ENCODE results near the gene TUBE1.
"Not testable (repeated sequence)": the region's sequence is repeated elsewhere in the genome, so short reads cannot be mapped to it uniquely, and the experiment has no call there.

TUBE1 gene

DNA sequence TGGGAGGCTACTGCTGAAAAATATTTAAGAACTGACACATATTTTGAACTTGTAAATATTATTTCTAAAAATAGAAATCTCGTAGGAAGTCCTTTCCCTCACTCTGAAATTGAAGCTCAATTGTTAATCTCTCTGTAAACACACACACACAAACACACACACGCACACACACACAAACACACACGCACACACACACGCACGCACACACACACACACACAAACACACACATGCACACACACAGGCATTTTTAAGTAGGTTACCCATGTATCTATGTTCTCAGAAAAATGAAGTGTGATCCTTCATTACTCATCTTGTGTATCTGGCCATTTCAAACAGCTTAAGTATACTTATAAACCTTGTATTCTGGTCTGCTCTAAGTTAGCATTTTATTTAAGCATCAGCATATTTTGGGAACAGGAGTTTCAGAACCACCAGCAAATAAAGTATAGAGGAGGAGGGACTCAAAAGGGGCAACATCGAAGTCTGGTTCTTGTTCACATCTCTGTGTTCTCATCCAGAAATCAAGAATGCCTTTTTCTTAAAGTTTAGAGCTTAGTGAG lies 21.8 kb downstream of the TUBE1 start:
- Histone ChIP-seq H3K4me3 (ENCODE audit: low read length) (no peak overlapping the region), H3K36me3 (ENCODE audit: insufficient read depth, low read length) (peaks cover 11% of the 10 kb centered on the region), H3K4me1 (ENCODE audit: insufficient read depth, low read length) (no peaks in the 10 kb centered on the region), H3K27ac (ENCODE audit: low read depth, low read length) (no peak overlapping the region), H3K9ac (ENCODE audit: low read depth, low read length) (no peak overlapping the region), H3K9me3 (ENCODE audit: insufficient read depth, low read depth, low read length) (no peaks in the 10 kb centered on the region), H3K27me3 (ENCODE audit: insufficient read depth, low read length) (no peaks in the 10 kb centered on the region)
- 85% methylated on average over 6 of the region's 6 CpGs for WGBS

DNA sequence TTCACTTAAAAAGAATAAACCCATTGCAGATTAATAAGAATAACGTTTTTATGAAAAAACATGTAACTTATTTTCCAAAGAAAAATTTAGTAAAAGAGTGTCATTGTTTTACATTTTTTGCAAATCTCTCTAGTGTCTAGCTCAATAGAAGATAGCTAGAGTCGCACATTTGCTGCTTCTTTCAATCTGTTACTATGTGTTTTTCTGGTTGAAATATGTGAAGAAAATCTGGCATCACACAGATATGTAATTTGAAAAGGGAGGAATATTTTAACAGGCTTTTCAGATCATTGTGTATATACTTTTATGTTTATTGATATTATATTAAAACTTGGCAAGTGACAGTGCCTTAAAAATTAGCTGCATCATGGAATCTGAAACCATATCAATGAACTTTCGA lies 24.3 kb downstream of the TUBE1 start:
- no peak overlapping the region for H3K4me3 ChIP-seq (ENCODE audit: low read length)
- WGBS, result 92% methylated on average over 2 of the region's 3 CpGs
- H3K9ac ChIP-seq (ENCODE audit: low read depth, low read length), result no peak overlapping the region
- H3K27me3 ChIP-seq (ENCODE audit: insufficient read depth, low read length), result no peaks in the 10 kb centered on the region
- no peaks in the 10 kb centered on the region for H3K36me3 ChIP-seq (ENCODE audit: insufficient read depth, low read length)
- no peaks in the 10 kb centered on the region for H3K4me1 ChIP-seq (ENCODE audit: insufficient read depth, low read length)
- H3K9me3 ChIP-seq (ENCODE audit: insufficient read depth, low read depth, low read length), result no peaks in the 10 kb centered on the region
- no peak overlapping the region for H3K27ac ChIP-seq (ENCODE audit: low read depth, low read length)

DNA sequence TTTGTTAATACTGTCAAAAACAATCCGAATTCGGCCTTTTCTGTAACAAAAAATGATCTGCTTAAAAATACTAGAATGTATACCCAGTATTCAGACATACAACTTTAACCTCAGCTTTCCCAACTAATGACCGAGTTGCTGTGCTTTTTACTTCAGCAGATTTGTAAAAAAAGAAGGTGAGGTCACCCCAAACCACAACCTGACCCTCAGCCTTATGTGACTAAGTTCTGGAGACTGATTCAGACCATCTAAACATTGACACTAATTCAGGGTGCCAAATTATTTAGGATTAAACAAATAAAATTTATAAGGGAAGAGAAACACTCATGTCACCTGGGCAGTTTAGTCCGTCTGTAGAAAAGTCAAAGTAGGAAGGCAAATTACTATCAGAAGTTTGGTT lies 25.7 kb downstream of the TUBE1 start:
- H3K4me3 ChIP-seq (ENCODE audit: low read length), result no peak overlapping the region
- no peaks in the 10 kb centered on the region for H3K9me3 ChIP-seq (ENCODE audit: insufficient read depth, low read depth, low read length)
- H3K27me3 ChIP-seq (ENCODE audit: insufficient read depth, low read length), result no peaks in the 10 kb centered on the region
- no peak overlapping the region for H3K9ac ChIP-seq (ENCODE audit: low read depth, low read length)
- no peak overlapping the region for H3K27ac ChIP-seq (ENCODE audit: low read depth, low read length)
- WGBS, result 92% methylated on average over 4 of the region's 4 CpGs
- H3K4me1 ChIP-seq (ENCODE audit: insufficient read depth, low read length), result no peaks in the 10 kb centered on the region
- H3K36me3 ChIP-seq (ENCODE audit: insufficient read depth, low read length), result no peaks in the 10 kb centered on the region

- Histone ChIP-seq H3K9me3 (ENCODE audit: insufficient read depth, low read depth, low read length) (no peaks in the 10 kb centered on the region), H3K27ac (ENCODE audit: low read depth, low read length) (no peak overlapping the region), H3K4me1 (ENCODE audit: insufficient read depth, low read length) (no peaks in the 10 kb centered on the region), H3K4me3 (ENCODE audit: low read length) (no peak overlapping the region), H3K27me3 (ENCODE audit: insufficient read depth, low read length) (no peaks in the 10 kb centered on the region), H3K9ac (ENCODE audit: low read depth, low read length) (no peak overlapping the region), H3K36me3 (ENCODE audit: insufficient read depth, low read length) (no peaks in the 10 kb centered on the region)
- WGBS, result 86% methylated on average over 4 of the region's 4 CpGs
These were observed 28.8 kb downstream of the TUBE1 start for GRCh38 chr6:112058243-112059032.

GRCh38 chr6:112054555-112055190 lies 32.6 kb downstream of the TUBE1 start:
- Histone ChIP-seq H3K9ac (ENCODE audit: low read depth, low read length) (no peak overlapping the region), H3K27me3 (ENCODE audit: insufficient read depth, low read length) (no peaks in the 10 kb centered on the region), H3K9me3 (ENCODE audit: insufficient read depth, low read depth, low read length) (no peaks in the 10 kb centered on the region), H3K4me3 (ENCODE audit: low read length) (no peak overlapping the region), H3K36me3 (ENCODE audit: insufficient read depth, low read length) (no peaks in the 10 kb centered on the region), H3K4me1 (ENCODE audit: insufficient read depth, low read length) (no peaks in the 10 kb centered on the region), H3K27ac (ENCODE audit: low read depth, low read length) (no peak overlapping the region)
- WGBS, result 91% methylated on average over 10 of the region's 10 CpGs

GRCh38 chr6:112054001-112054400 lies 33.3 kb downstream of the TUBE1 start, which contains the start of gene CCN6:
Gene CCN6 (plus strand): TSS chr6:112054104. CDS start chr6:112054358, 254 bp downstream.
- H3K9ac ChIP-seq (ENCODE audit: low read depth, low read length), result no peak within 1 kb of the TSS

DNA sequence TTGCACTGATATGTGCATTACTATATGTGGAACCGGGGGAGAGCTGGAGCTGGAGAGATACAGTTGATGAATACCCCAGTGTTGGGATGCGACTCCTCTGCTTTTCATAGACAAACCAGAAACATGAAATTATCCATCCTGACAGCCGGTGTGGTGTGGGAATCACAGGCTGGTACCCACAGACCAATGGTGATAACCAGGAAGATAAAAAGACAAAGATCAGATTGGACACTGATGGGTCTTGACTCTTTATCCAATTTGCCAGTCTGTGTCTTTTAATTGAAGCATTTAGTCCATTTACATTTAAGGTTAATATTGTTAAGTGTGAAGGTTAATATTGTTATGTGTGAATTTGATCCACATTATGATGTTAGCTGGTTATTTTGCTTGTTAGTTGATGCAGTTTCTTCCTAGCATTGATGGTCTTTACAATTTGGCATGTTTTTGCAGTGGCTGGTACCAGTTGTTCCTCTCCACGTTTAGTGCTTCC lies 36.0 kb downstream of the TUBE1 start:
- H3K9me3 ChIP-seq (ENCODE audit: insufficient read depth, low read depth, low read length); H3K27ac ChIP-seq (ENCODE audit: low read depth, low read length); H3K4me3 ChIP-seq (ENCODE audit: low read length); H3K4me1 ChIP-seq (ENCODE audit: insufficient read depth, low read length); H3K36me3 ChIP-seq (ENCODE audit: insufficient read depth, low read length); H3K27me3 ChIP-seq (ENCODE audit: insufficient read depth, low read length); H3K9ac ChIP-seq (ENCODE audit: low read depth, low read length): not testable (repeated sequence)
- WGBS, result 100% methylated on average over 1 of the region's 4 CpGs

More at GRCh38 chr6:112054001-112054400, 33.3 kb downstream of the TUBE1 start, which contains the start of gene CCN6:
- 90% methylated on average over 12 of the region's 12 CpGs for WGBS
- no peaks in the 10 kb centered on the region for H3K9me3 ChIP-seq (ENCODE audit: insufficient read depth, low read depth, low read length)
- H3K4me3 ChIP-seq (ENCODE audit: low read length), result no peak within 1 kb of the TSS
- H3K36me3 ChIP-seq (ENCODE audit: insufficient read depth, low read length), result no peaks in the 10 kb centered on the region
- H3K27me3 ChIP-seq (ENCODE audit: insufficient read depth, low read length), result no peaks in the 10 kb centered on the region
- no peaks in the 10 kb centered on the region for H3K4me1 ChIP-seq (ENCODE audit: insufficient read depth, low read length)
- no peak within 1 kb of the TSS for H3K27ac ChIP-seq (ENCODE audit: low read depth, low read length)

DNA sequence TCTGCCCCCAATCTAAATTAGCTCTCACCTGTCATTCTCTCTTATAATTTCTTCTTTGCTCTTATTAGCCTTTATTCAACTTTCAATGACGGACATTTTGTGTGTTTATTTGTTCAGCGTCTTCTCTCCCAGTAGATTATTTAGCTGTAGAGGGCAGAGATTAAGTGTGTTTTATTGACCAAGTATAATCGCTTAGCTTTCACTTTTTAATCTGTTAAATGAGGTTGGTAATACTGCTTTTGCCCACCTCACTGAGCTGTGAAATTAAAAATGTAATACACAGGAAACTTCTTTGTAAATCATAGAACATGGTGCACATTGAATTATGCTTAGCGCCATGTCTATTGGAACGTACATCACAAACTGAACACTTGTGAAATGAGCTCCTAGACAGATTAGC lies 36.9 kb downstream of the TUBE1 start:
- Histone ChIP-seq H3K9ac (ENCODE audit: low read depth, low read length) (no peak overlapping the region), H3K4me1 (ENCODE audit: insufficient read depth, low read length) (no peaks in the 10 kb centered on the region), H3K27me3 (ENCODE audit: insufficient read depth, low read length) (no peaks in the 10 kb centered on the region), H3K9me3 (ENCODE audit: insufficient read depth, low read depth, low read length) (0 out of 2 replicates have a peak, but pooled peaks cover 6% of the 10 kb centered on the region), H3K27ac (ENCODE audit: low read depth, low read length) (no peak overlapping the region), H3K36me3 (ENCODE audit: insufficient read depth, low read length) (no peaks in the 10 kb centered on the region), H3K4me3 (ENCODE audit: low read length) (no peak overlapping the region)
- WGBS, result 89% methylated on average over 5 of the region's 5 CpGs

DNA sequence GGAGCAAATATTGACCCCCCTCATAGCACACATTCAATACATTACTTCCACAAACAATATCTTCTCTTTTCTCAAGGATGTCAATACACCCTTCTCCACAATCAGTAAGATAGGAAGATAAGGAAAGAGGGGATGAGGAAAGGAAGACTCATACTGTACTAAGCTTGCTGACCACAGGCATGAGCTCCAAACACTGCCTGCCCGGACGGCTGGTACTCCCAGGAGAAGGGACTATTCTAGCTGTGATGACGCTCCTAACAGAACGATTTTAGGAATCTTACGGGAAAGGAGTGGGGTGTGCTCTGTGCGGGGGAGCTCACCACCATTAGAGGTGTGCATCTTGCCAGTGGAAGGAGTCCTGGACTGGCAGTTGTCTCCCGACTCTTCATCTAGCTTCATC lies 37.3 kb downstream of the TUBE1 start:
- Histone ChIP-seq H3K27me3 (ENCODE audit: insufficient read depth, low read length) (no peaks in the 10 kb centered on the region), H3K27ac (ENCODE audit: low read depth, low read length) (no peak overlapping the region), H3K9me3 (ENCODE audit: insufficient read depth, low read depth, low read length) (0 out of 2 replicates have a peak, but pooled peaks cover 6% of the 10 kb centered on the region), H3K4me3 (ENCODE audit: low read length) (no peak overlapping the region), H3K4me1 (ENCODE audit: insufficient read depth, low read length) (no peaks in the 10 kb centered on the region), H3K36me3 (ENCODE audit: insufficient read depth, low read length) (no peaks in the 10 kb centered on the region), H3K9ac (ENCODE audit: low read depth, low read length) (no peak overlapping the region)
- 95% methylated on average over 7 of the region's 7 CpGs for WGBS

GRCh38 chr6:112049026-112049799 lies 38.1 kb downstream of the TUBE1 start:
- no peaks in the 10 kb centered on the region for H3K36me3 ChIP-seq (ENCODE audit: insufficient read depth, low read length)
- WGBS, result 89% methylated on average over 5 of the region's 6 CpGs

GRCh38 chr6:112047523-112047922 lies 39.8 kb downstream of the TUBE1 start:
- not testable (repeated sequence) for H3K9ac ChIP-seq (ENCODE audit: low read depth, low read length); H3K9me3 ChIP-seq (ENCODE audit: insufficient read depth, low read depth, low read length); H3K4me1 ChIP-seq (ENCODE audit: insufficient read depth, low read length); H3K36me3 ChIP-seq (ENCODE audit: insufficient read depth, low read length); H3K27ac ChIP-seq (ENCODE audit: low read depth, low read length); H3K27me3 ChIP-seq (ENCODE audit: insufficient read depth, low read length); H3K4me3 ChIP-seq (ENCODE audit: low read length)
- 95% methylated on average over 25 of the region's 25 CpGs for WGBS

More at GRCh38 chr6:112049026-112049799, 38.1 kb downstream of the TUBE1 start:
- Histone ChIP-seq H3K4me3 (ENCODE audit: low read length) (no peak overlapping the region), H3K9ac (ENCODE audit: low read depth, low read length) (no peak overlapping the region), H3K9me3 (ENCODE audit: insufficient read depth, low read depth, low read length) (0 out of 2 replicates have a peak, but pooled peaks cover 6% of the 10 kb centered on the region), H3K4me1 (ENCODE audit: insufficient read depth, low read length) (no peaks in the 10 kb centered on the region), H3K27ac (ENCODE audit: low read depth, low read length) (no peak overlapping the region), H3K27me3 (ENCODE audit: insufficient read depth, low read length) (no peaks in the 10 kb centered on the region)

All from HUES64 (cell line).